ENCODE data around the gene GPX3.

GPX3 gene

GRCh38 chr5:151002681-151003502, 17.5 kb upstream of the GPX3 start:
- H3K27me3 ChIP-seq (ENCODE audit: control insufficient read depth, insufficient read depth, low read length), result no peaks in the 10 kb centered on the region
- H3K4me3 ChIP-seq (ENCODE audit: low read length), result no peak overlapping the region; the same call in 1 of the 2 replicates
- no peak overlapping the region for H3K27ac ChIP-seq (ENCODE audit: low read length)
- no peak for DNase-seq (ENCODE audit: low read depth, low spot score)
- WGBS (ENCODE audit: insufficient coverage, insufficient read length), result no CpG with 5 or more reads among the region's 9 CpGs
- no peaks in the 10 kb centered on the region for H3K9me3 ChIP-seq (ENCODE audit: control insufficient read depth, insufficient read depth, low read length)
- no peaks in the 10 kb centered on the region for H3K4me1 ChIP-seq (ENCODE audit: control insufficient read depth, insufficient read depth, low read length)
- no peaks in the 10 kb centered on the region for H3K36me3 ChIP-seq (ENCODE audit: control insufficient read depth, insufficient read depth, low read length)

GRCh38 chr5:151003503-151003860, 16.9 kb upstream of the GPX3 start:
- no CpG with 5 or more reads among the region's 3 CpGs for WGBS (ENCODE audit: insufficient coverage, insufficient read length)
- DNase-seq (ENCODE audit: low read depth, low spot score), result no peak
- no peak overlapping the region for H3K4me3 ChIP-seq (ENCODE audit: low read length)
- H3K27me3 ChIP-seq (ENCODE audit: control insufficient read depth, insufficient read depth, low read length), result no peaks in the 10 kb centered on the region
- H3K4me1 ChIP-seq (ENCODE audit: control insufficient read depth, insufficient read depth, low read length), result no peaks in the 10 kb centered on the region
- H3K36me3 ChIP-seq (ENCODE audit: control insufficient read depth, insufficient read depth, low read length), result no peaks in the 10 kb centered on the region
- no peak overlapping the region for H3K27ac ChIP-seq (ENCODE audit: low read length)
- H3K9me3 ChIP-seq (ENCODE audit: control insufficient read depth, insufficient read depth, low read length), result no peaks in the 10 kb centered on the region

- no peaks in the 10 kb centered on the region for H3K9me3 ChIP-seq (ENCODE audit: control insufficient read depth, insufficient read depth, low read length)
- no CpG with 5 or more reads among the region's 2 CpGs for WGBS (ENCODE audit: insufficient coverage, insufficient read length)
- H3K4me3 ChIP-seq (ENCODE audit: low read length), result no peak overlapping the region
- no peaks in the 10 kb centered on the region for H3K27me3 ChIP-seq (ENCODE audit: control insufficient read depth, insufficient read depth, low read length)
- H3K4me1 ChIP-seq (ENCODE audit: control insufficient read depth, insufficient read depth, low read length), result no peaks in the 10 kb centered on the region
- no peak for DNase-seq (ENCODE audit: low read depth, low spot score)
- no peak overlapping the region for H3K27ac ChIP-seq (ENCODE audit: low read length)
- no peaks in the 10 kb centered on the region for H3K36me3 ChIP-seq (ENCODE audit: control insufficient read depth, insufficient read depth, low read length)
Observed at GRCh38 chr5:151004499-151004898, 15.9 kb upstream of the GPX3 start.

GRCh38 chr5:151005187-151005949, 15.0 kb upstream of the GPX3 start:
- WGBS (ENCODE audit: insufficient coverage, insufficient read length), result no CpG with 5 or more reads among the region's 5 CpGs
- H3K27ac ChIP-seq (ENCODE audit: low read length), result no peak overlapping the region

GRCh38 chr5:151005950-151006576, 14.3 kb upstream of the GPX3 start:
- Histone ChIP-seq H3K4me3 (ENCODE audit: low read length) (no peak overlapping the region), H3K27me3 (ENCODE audit: control insufficient read depth, insufficient read depth, low read length) (no peaks in the 10 kb centered on the region), H3K4me1 (ENCODE audit: control insufficient read depth, insufficient read depth, low read length) (no peaks in the 10 kb centered on the region), H3K36me3 (ENCODE audit: control insufficient read depth, insufficient read depth, low read length) (no peaks in the 10 kb centered on the region), H3K27ac (ENCODE audit: low read length) (no peak overlapping the region), H3K9me3 (ENCODE audit: control insufficient read depth, insufficient read depth, low read length) (no peaks in the 10 kb centered on the region)
- no CpG with 5 or more reads among the region's 7 CpGs for WGBS (ENCODE audit: insufficient coverage, insufficient read length)
- DNase-seq (ENCODE audit: low read depth, low spot score), result no peak

More at GRCh38 chr5:151005187-151005949, 15.0 kb upstream of the GPX3 start:
- Histone ChIP-seq H3K4me1 (ENCODE audit: control insufficient read depth, insufficient read depth, low read length) (no peaks in the 10 kb centered on the region), H3K27me3 (ENCODE audit: control insufficient read depth, insufficient read depth, low read length) (no peaks in the 10 kb centered on the region), H3K4me3 (ENCODE audit: low read length) (no peak overlapping the region), H3K36me3 (ENCODE audit: control insufficient read depth, insufficient read depth, low read length) (no peaks in the 10 kb centered on the region), H3K9me3 (ENCODE audit: control insufficient read depth, insufficient read depth, low read length) (no peaks in the 10 kb centered on the region)
- DNase-seq (ENCODE audit: low read depth, low spot score), result no peak

GRCh38 chr5:151006704-151007334, 13.6 kb upstream of the GPX3 start:
- Histone ChIP-seq H3K4me3 (ENCODE audit: low read length) (no peak overlapping the region), H3K36me3 (ENCODE audit: control insufficient read depth, insufficient read depth, low read length) (no peaks in the 10 kb centered on the region), H3K9me3 (ENCODE audit: control insufficient read depth, insufficient read depth, low read length) (no peaks in the 10 kb centered on the region), H3K27me3 (ENCODE audit: control insufficient read depth, insufficient read depth, low read length) (no peaks in the 10 kb centered on the region), H3K27ac (ENCODE audit: low read length) (no peak overlapping the region), H3K4me1 (ENCODE audit: control insufficient read depth, insufficient read depth, low read length) (no peaks in the 10 kb centered on the region)
- no peak for DNase-seq (ENCODE audit: low read depth, low spot score)
- no CpG with 5 or more reads among the region's 5 CpGs for WGBS (ENCODE audit: insufficient coverage, insufficient read length)

- no CpG with 5 or more reads among the region's 7 CpGs for WGBS (ENCODE audit: insufficient coverage, insufficient read length)
- H3K9me3 ChIP-seq (ENCODE audit: control insufficient read depth, insufficient read depth, low read length), result no peaks in the 10 kb centered on the region
- H3K4me1 ChIP-seq (ENCODE audit: control insufficient read depth, insufficient read depth, low read length), result no peaks in the 10 kb centered on the region
- H3K36me3 ChIP-seq (ENCODE audit: control insufficient read depth, insufficient read depth, low read length), result no peaks in the 10 kb centered on the region
- no peaks in the 10 kb centered on the region for H3K27me3 ChIP-seq (ENCODE audit: control insufficient read depth, insufficient read depth, low read length)
- no peak overlapping the region for H3K4me3 ChIP-seq (ENCODE audit: low read length)
- DNase-seq (ENCODE audit: low read depth, low spot score), result no peak
- no peak overlapping the region for H3K27ac ChIP-seq (ENCODE audit: low read length)
Observed at GRCh38 chr5:151007430-151008209, 12.8 kb upstream of the GPX3 start.

- Histone ChIP-seq H3K9me3 (ENCODE audit: control insufficient read depth, insufficient read depth, low read length) (no peaks in the 10 kb centered on the region), H3K27me3 (ENCODE audit: control insufficient read depth, insufficient read depth, low read length) (no peaks in the 10 kb centered on the region), H3K27ac (ENCODE audit: low read length) (no peak overlapping the region), H3K4me1 (ENCODE audit: control insufficient read depth, insufficient read depth, low read length) (no peaks in the 10 kb centered on the region), H3K36me3 (ENCODE audit: control insufficient read depth, insufficient read depth, low read length) (no peaks in the 10 kb centered on the region), H3K4me3 (ENCODE audit: low read length) (no peak overlapping the region)
- no peak for DNase-seq (ENCODE audit: low read depth, low spot score)
- no CpG with 5 or more reads among the region's 2 CpGs for WGBS (ENCODE audit: insufficient coverage, insufficient read length)
Observed at GRCh38 chr5:151008210-151008491, 12.2 kb upstream of the GPX3 start.

GRCh38 chr5:151008906-151009305, 11.5 kb upstream of the GPX3 start:
- Histone ChIP-seq H3K4me1 (ENCODE audit: control insufficient read depth, insufficient read depth, low read length) (no peaks in the 10 kb centered on the region), H3K4me3 (ENCODE audit: low read length) (no peak overlapping the region), H3K9me3 (ENCODE audit: control insufficient read depth, insufficient read depth, low read length) (no peaks in the 10 kb centered on the region; the same call in 1 of the 2 replicates), H3K27ac (ENCODE audit: low read length) (no peak overlapping the region), H3K27me3 (ENCODE audit: control insufficient read depth, insufficient read depth, low read length) (no peaks in the 10 kb centered on the region), H3K36me3 (ENCODE audit: control insufficient read depth, insufficient read depth, low read length) (no peaks in the 10 kb centered on the region)
- no peak for DNase-seq (ENCODE audit: low read depth, low spot score)
- no CpG with 5 or more reads among the region's 4 CpGs for WGBS (ENCODE audit: insufficient coverage, insufficient read length)

- Histone ChIP-seq H3K36me3 (ENCODE audit: control insufficient read depth, insufficient read depth, low read length) (no peaks in the 10 kb centered on the region), H3K4me1 (ENCODE audit: control insufficient read depth, insufficient read depth, low read length) (no peaks in the 10 kb centered on the region), H3K4me3 (ENCODE audit: low read length) (no peak overlapping the region), H3K9me3 (ENCODE audit: control insufficient read depth, insufficient read depth, low read length) (no peaks in the 10 kb centered on the region; the same call in 1 of the 2 replicates), H3K27ac (ENCODE audit: low read length) (no peak overlapping the region), H3K27me3 (ENCODE audit: control insufficient read depth, insufficient read depth, low read length) (no peaks in the 10 kb centered on the region)
- no peak for DNase-seq (ENCODE audit: low read depth, low spot score)
- WGBS (ENCODE audit: insufficient coverage, insufficient read length), result no CpG with 5 or more reads among the region's 6 CpGs
Observed at GRCh38 chr5:151012862-151013261, 7.5 kb upstream of the GPX3 start.
